Kidney (tissue), 14 donors: Measurements from ENCODE around the gene EHBP1. TPM values are rescaled to one million over a fixed set of nuclear protein-coding genes. Genes with fewer than 3 reads are reported as not detected.

Experiments used
- DNase-seq, 5 donors: peaks; one replicate each; pipeline ENCODE4 v3.0.0-alpha.2; 2013 to 2020
- FAIRE-seq: peaks from 2 replicates; lab custom pipeline; 2012; peaks lifted over from hg19 to GRCh38; lab: Jason Lieb, UNC
- H3K27ac ChIP-seq, 2 donors: one replicate each; pipeline ENCODE4 v1.7.0; 2013; ENCODE audit warnings: low read depth in 2 of 2, low read length in 2 of 2, inconsistent platforms in 1 of 2
- H3K27me3 ChIP-seq: one replicate; pipeline ENCODE4 v1.7.1; 2013; ENCODE audit warnings: low read length, inconsistent platforms; ENCODE audit not compliant: control insufficient read depth, insufficient read depth
- H3K36me3 ChIP-seq, 3 donors: one replicate each; pipeline versions ENCODE4 v1.7.0 to v1.7.1; 2013; ENCODE audit warnings: low read length in 3 of 3, control low read depth in 1 of 3, inconsistent platforms in 1 of 3; ENCODE audit not compliant: insufficient read depth in 3 of 3, control insufficient read depth in 2 of 3
- H3K4me1 ChIP-seq, 3 donors: one replicate each; pipeline versions ENCODE4 v1.7.0 to v1.7.1; 2013; ENCODE audit warnings: low read length in 3 of 3, inconsistent platforms in 1 of 3, low read depth in 1 of 3; ENCODE audit not compliant: control insufficient read depth in 2 of 3, insufficient read depth in 2 of 3
- H3K4me3 ChIP-seq, 3 donors: one replicate each; pipeline versions ENCODE4 v1.7.0 to v1.8.1; 2013; ENCODE audit warnings: low read length in 3 of 3, control low read depth in 1 of 3, inconsistent platforms in 1 of 3
- H3K9ac ChIP-seq, 3 donors: one replicate each; pipeline versions ENCODE4 v1.7.0 to v1.7.1; 2013; ENCODE audit warnings: low read length in 3 of 3, control low read depth in 1 of 3, inconsistent platforms in 1 of 3
- H3K9me3 ChIP-seq, 3 donors: one replicate each; pipeline versions ENCODE4 v1.7.0 to v1.7.1; 2013; ENCODE audit warnings: low read length in 3 of 3, control low read depth in 1 of 3, inconsistent platforms in 1 of 3; ENCODE audit not compliant: control insufficient read depth in 2 of 3, insufficient read depth in 1 of 3
- intact Hi-C: fragments of 100-400 bp; cut with DNase I; formaldehyde crosslinking; loops from one replicate; pipeline ENCODE4 v1.11.1; 2022
- polyA plus RNA-seq: library from polyadenylated mRNA; stranded (reverse); fragments of 350-450 nt; fragmentation: Illumina TruSeq; extraction: RNeasy Lipid Tissue Mini Kit (QIAGEN cat#74804); gene quantifications from one replicate; pipeline ENCODE4 v1.2.3, GENCODE V29; 2014; ENCODE audit warnings: low read depth, low replicate concordance; ENCODE audit not compliant: insufficient read depth
- total RNA-seq: library from RNA; stranded (reverse); fragmentation: NEBNext Ultra II Directional; extraction: Animal tissue kit (Norgen Biotek cat#: 25700); gene quantifications from one replicate; pipeline ENCODE4 v1.2.1, GENCODE V29; 2021
- TF ChIP-seq, protein P1 (sequence below): IDR thresholded peaks from 3 replicates; pipeline ENCODE4 v1.5.1; 2012; ENCODE audit warnings: mild to moderate bottlenecking, moderate library complexity, borderline replicate concordance; ENCODE audit not compliant: insufficient read depth; ENCODE audit errors: extremely low read depth
- donor health status: control.
- donor health status: control.
- donor health status: control.
- donor health status: control.
- donor health status: control.
- donor health status: DM: yes; HTN: yes; CAD: no.
- donor health status: Normal renal cell carcinoma (clear cell type).

The EHBP1 gene
- total and polyA plus RNA-seq, 2 donors from 2014 or later, result 12.5 to 42.7 TPM

DNA sequence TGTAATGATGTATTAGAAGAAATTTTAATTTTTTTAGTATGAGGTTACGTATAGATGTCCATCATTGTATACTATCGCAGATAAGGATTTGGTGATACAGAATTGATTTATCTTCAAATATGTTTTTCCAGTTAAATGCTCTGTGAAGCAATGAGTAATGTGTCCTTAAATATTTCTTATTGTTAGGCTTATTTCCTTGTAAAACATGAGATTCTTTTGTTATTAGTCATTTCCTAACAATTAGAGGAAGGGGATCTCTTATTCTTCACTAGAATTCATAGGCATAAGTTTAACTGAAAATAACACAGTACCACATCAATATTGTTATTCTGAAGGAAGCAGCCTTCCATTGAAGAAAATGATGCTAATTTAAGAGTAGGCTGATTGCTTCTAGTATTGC is 329.7 kb downstream of the EHBP1 start:
- no peaks in the 10 kb centered on the region for H3K27me3 ChIP-seq
- intact Hi-C loops, result no loop called here
- H3K9ac ChIP-seq, result no peak overlapping the region
- no peak for DNase-seq
- no peak overlapping the region for H3K27ac ChIP-seq
- H3K9me3 ChIP-seq, result no peaks in the 10 kb centered on the region
- no peak overlapping the region for H3K4me3 ChIP-seq
- no peak for FAIRE-seq
- TF ChIP-seq, protein P1, sequence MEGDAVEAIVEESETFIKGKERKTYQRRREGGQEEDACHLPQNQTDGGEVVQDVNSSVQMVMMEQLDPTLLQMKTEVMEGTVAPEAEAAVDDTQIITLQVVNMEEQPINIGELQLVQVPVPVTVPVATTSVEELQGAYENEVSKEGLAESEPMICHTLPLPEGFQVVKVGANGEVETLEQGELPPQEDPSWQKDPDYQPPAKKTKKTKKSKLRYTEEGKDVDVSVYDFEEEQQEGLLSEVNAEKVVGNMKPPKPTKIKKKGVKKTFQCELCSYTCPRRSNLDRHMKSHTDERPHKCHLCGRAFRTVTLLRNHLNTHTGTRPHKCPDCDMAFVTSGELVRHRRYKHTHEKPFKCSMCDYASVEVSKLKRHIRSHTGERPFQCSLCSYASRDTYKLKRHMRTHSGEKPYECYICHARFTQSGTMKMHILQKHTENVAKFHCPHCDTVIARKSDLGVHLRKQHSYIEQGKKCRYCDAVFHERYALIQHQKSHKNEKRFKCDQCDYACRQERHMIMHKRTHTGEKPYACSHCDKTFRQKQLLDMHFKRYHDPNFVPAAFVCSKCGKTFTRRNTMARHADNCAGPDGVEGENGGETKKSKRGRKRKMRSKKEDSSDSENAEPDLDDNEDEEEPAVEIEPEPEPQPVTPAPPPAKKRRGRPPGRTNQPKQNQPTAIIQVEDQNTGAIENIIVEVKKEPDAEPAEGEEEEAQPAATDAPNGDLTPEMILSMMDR, result no peak
- H3K36me3 ChIP-seq, result no peaks in the 10 kb centered on the region
- no peaks in the 10 kb centered on the region for H3K4me1 ChIP-seq

DNA sequence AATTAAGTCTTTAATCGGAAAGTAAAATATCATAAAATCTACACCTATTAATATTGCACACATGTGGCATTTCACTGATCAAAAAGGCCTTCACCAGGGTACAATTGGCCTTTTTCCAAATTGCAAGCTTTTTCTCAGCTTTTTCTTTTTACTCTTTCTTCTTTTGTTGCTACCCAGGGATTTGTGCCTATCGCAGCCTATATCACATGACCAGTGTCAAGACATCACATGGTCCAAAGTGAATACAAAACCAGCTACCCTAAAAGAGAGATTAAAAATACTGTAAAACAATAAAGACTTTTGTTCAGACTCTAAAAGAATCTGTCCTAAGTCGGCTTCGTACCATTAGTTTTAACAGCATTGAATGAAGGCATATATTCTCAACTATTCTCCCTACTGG is 330.1 kb downstream of the EHBP1 start:
- FAIRE-seq, result no peak
- TF ChIP-seq, protein P1, result no peak
- no peak for DNase-seq
- intact Hi-C loops, result no loop called here
- H3K4me1 ChIP-seq, result no peaks in the 10 kb centered on the region
- H3K9me3 ChIP-seq, result no peaks in the 10 kb centered on the region
- no peaks in the 10 kb centered on the region for H3K36me3 ChIP-seq
- H3K27me3 ChIP-seq, result no peaks in the 10 kb centered on the region
- no peak overlapping the region for H3K4me3 ChIP-seq
- no peak overlapping the region for H3K9ac ChIP-seq
- no peak overlapping the region for H3K27ac ChIP-seq

DNA sequence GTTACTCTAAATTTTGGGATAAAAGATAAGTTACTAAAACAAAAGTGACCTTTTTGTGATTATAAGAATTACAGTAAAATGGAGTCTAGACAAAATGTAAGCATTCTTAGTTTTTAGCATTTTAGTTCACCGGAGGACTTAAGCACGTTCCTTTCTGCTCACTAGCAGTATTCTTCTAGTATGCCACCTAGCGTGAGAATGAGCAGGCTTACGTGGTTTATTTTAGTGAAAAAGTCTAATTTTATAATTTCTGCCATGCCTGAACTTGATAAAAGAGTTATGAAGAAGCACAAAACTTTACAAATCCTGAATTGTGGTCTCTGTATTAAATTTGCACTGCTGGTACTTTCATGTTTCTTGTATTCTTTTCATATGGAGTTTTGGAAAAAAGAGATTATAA is 332.5 kb downstream of the EHBP1 start:
- intact Hi-C loops, result no loop called here
- TF ChIP-seq, protein P1, result no peak
- FAIRE-seq (no peak), DNase-seq (no peak)
- no peaks in the 10 kb centered on the region for H3K27me3 ChIP-seq
- H3K36me3 ChIP-seq, result no peaks in the 10 kb centered on the region
- no peaks in the 10 kb centered on the region for H3K4me1 ChIP-seq
- no peak overlapping the region for H3K9ac ChIP-seq
- no peak overlapping the region for H3K27ac ChIP-seq
- H3K4me3 ChIP-seq, result no peak overlapping the region
- H3K9me3 ChIP-seq, result no peaks in the 10 kb centered on the region

DNA sequence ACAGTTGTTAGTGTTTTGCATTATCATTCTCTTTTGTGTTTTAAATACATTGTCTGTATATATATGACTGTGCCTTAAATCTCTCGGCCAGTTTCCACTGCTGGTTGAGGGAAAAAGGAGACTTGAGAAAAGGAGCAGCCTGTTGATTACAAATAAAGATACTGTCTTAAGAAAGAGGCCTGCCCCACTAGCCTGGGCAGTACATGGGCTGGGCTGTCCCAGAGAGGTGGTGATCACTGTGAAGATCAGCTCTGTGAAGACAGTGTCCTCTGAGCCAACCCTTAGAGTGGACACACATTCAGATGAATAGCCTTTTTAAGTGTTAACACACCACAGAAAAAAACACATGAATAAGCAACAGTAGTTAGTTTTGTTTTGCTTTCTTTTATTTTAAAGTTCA is 335.1 kb downstream of the EHBP1 start:
- TF ChIP-seq, protein P1, result no peak
- DNase-seq (peak in 1 of 5 donors; percentile 30), FAIRE-seq (no peak)
- H3K36me3 ChIP-seq, result no peaks in the 10 kb centered on the region
- no peak overlapping the region for H3K27ac ChIP-seq
- H3K4me1 ChIP-seq, result no peaks in the 10 kb centered on the region
- H3K9ac ChIP-seq, result no peak overlapping the region
- no peak overlapping the region for H3K4me3 ChIP-seq
- intact Hi-C loops, result no loop called here
- H3K27me3 ChIP-seq, result peaks cover 16% of the 10 kb centered on the region
- no peaks in the 10 kb centered on the region for H3K9me3 ChIP-seq
